Ramos (cell line): Measurements from ENCODE around the gene HEXIM1.

Experiments used
- in situ Hi-C: fragments of 300-500 bp; cut with MboI; formaldehyde crosslinking; loops from one replicate; pipeline ENCODE4 v1.14.3; 2022; ENCODE audit warnings: low sequenced_read_pairs; ENCODE audit not compliant: unreplicated experiment

Gene HEXIM1

GRCh38 chr17:45162025-45162687 is 13.9 kb downstream of the HEXIM1 start:
- in situ Hi-C loops, result loop anchor here (5.0 kb wide), 1 partner anchor 35 kb away; no protein-coding TSS in a partner anchor

GRCh38 chr17:45164734-45165269 is 16.5 kb downstream of the HEXIM1 start:
- in situ Hi-C loops, result loop anchor here (5.0 kb wide), 1 partner anchor 32 kb away; no protein-coding TSS in a partner anchor

- in situ Hi-C loops, result no loop called here
These were observed 20.9 kb downstream of the HEXIM1 start for GRCh38 chr17:45168991-45169752.

GRCh38 chr17:45170280-45170930 is 22.1 kb downstream of the HEXIM1 start:
- in situ Hi-C loops, result no loop called here

GRCh38 chr17:45170931-45171337 is 22.7 kb downstream of the HEXIM1 start:
- in situ Hi-C loops, result no loop called here

GRCh38 chr17:45171338-45172231 is 23.3 kb downstream of the HEXIM1 start:
- in situ Hi-C loops, result no loop called here

GRCh38 chr17:45172232-45172540 is 23.9 kb downstream of the HEXIM1 start:
- in situ Hi-C loops, result no loop called here

- in situ Hi-C loops, result no loop called here
These were observed 24.4 kb downstream of the HEXIM1 start for GRCh38 chr17:45172541-45173286.

GRCh38 chr17:45175759-45176115 is 27.5 kb downstream of the HEXIM1 start:
- in situ Hi-C loops, result no loop called here

GRCh38 chr17:45177563-45177962 is 29.3 kb downstream of the HEXIM1 start:
- in situ Hi-C loops, result no loop called here

GRCh38 chr17:45184144-45184543 is 35.9 kb downstream of the HEXIM1 start:
- in situ Hi-C loops, result no loop called here

- in situ Hi-C loops, result no loop called here
These were observed 38.6 kb downstream of the HEXIM1 start for GRCh38 chr17:45186801-45187354.

- in situ Hi-C loops, result no loop called here
These were observed 40.7 kb downstream of the HEXIM1 start for GRCh38 chr17:45189009-45189408.

- in situ Hi-C loops, result loop anchor here (10.0 kb wide), 1 partner anchor 46 kb away; the partner anchor contains the start of gene HEXIM1
These were observed 42.4 kb downstream of the HEXIM1 start for GRCh38 chr17:45190503-45191255.

GRCh38 chr17:45195424-45195823 is 47.1 kb downstream of the HEXIM1 start:
- in situ Hi-C loops, result loop anchor here (5.0 to 10.0 kb wide), 2 partner anchors 33 to 51 kb away; partner anchors contain the start of genes HEXIM1 and HEXIM2

- in situ Hi-C loops, result loop anchor here (5.0 to 10.0 kb wide), 2 partner anchors 35 to 52 kb away; partner anchors contain the start of genes HEXIM1 and HEXIM2
These were observed 48.8 kb downstream of the HEXIM1 start for GRCh38 chr17:45197108-45197507.

- in situ Hi-C loops, result loop anchor here (5.0 to 10.0 kb wide), 2 partner anchors 35 to 53 kb away; partner anchors contain the start of genes HEXIM1 and HEXIM2
These were observed 49.5 kb downstream of the HEXIM1 start for GRCh38 chr17:45197555-45198334.
